ENCODE measurements around the gene DHDH.

The DHDH gene

GRCh38 chr19:48993175-48994034 lies 59.9 kb downstream of the DHDH start, which contains the start of the genes GYS1 and RUVBL2:
Gene GYS1 (minus strand): TSS chr19:48993309. CDS start chr19:48993112, 197 bp downstream.
Gene RUVBL2 (plus strand): TSS chr19:48993887. CDS start chr19:48993912, 25 bp downstream.
- DNase-seq: peak; percentile 98

DNA sequence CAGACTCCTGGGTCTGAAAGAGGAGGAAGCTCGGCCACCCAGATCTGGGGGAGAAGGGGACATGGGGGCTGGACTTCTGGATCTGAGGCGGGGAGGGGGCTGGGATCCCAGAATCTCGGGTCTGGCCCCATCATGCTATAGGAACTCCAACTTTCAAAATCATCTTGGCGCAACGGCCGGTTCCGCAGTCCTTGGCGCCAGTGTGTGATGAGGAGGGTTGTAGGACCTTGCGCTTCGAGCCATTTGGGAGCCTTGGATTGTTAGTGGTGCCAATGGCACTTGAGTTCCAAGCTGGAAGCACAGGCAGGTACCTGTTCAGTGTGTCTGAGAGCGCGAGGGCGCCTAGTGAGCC lies 60.5 kb downstream of the DHDH start:
- no peak for DNase-seq
